AG04450 (cell line): ENCODE data around the gene TRAIP. TPM values are rescaled to one million over a fixed set of nuclear protein-coding genes. Genes with fewer than 3 reads are reported as not detected.

Source experiments
- CTCF ChIA-PET: fragments of 300-600, 350-600 bp; formaldehyde crosslinking; extraction: SDS; loops from one replicate; lab custom pipeline; 2022; ENCODE audit warnings: antibody characterized with exemption, inconsistent platforms; lab: Charles Lee
- POLR2A ChIA-PET: fragments of 350-600 bp; formaldehyde crosslinking; extraction: SDS; loops from one replicate; lab custom pipeline; 2021; ENCODE audit warnings: antibody characterized with exemption, inconsistent platforms; lab: Yijun Ruan, JAX
- DNase-seq: peaks from one replicate; pipeline ENCODE4 v3.0.0-alpha.2; 2011; ENCODE audit warnings: low read depth, low spot score
- H3K27ac ChIP-seq: one replicate; pipeline ENCODE4 v1.5.1; 2012; ENCODE audit warnings: low read depth, low read length, control low read depth
- H3K27me3 ChIP-seq: one replicate; pipeline ENCODE4 v1.6.0; 2012; ENCODE audit warnings: low read length; ENCODE audit not compliant: control insufficient read depth, insufficient read depth
- H3K4me3 ChIP-seq: 2 replicates; pipeline ENCODE4 v1.5.1; 2011; ENCODE audit warnings: mild to moderate bottlenecking, low read depth, low read length, control low read depth
- H3K9me3 ChIP-seq: 2 replicates; pipeline ENCODE4 v1.5.1; 2012; ENCODE audit warnings: low read length; ENCODE audit not compliant: control insufficient read depth, insufficient read depth
- polyA plus RNA-seq: library from polyadenylated mRNA; depleted of rRNA; stranded (reverse); fragments of >200 nt; gene quantifications from 2 replicates; pipeline ENCODE4 v1.2.3, GENCODE V29; 2011
- TF ChIP-seq, protein P1 (sequence below): IDR thresholded peaks from 2 replicates; pipeline ENCODE4 v1.5.1; 2011; ENCODE audit warnings: low read depth, low read length, control low read depth, inconsistent platforms

Gene TRAIP
- polyA plus RNA-seq, 1 experiment = 1.7 TPM

DNA sequence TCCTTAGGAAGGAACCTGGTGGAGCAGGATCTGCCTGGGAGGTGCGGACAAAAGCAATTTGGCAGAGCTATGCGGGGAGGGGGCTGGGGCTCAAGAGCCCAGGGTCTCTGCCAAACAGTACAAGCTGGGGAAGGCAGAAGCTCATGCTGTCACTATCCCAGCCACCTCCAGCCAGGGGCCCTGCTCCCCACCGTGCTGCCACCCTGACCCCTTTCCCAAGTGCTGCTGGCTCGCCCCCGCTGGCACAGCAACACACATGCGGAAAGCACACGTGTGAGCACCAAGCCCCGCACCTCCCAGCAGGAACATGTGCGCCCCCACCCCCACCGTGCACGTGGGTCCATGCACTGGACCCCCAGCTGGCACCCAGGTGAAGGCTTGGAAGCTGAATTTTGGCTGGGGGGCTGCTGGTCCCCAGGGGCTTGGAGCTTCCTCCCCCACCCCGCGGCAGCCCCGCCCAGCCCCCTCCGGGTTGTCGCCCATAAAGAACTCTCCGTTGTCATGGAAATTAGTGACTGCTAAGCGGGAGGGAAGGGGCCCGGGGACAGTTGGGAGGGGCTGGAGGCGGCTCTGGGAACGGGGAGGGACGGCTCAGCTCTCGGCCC lies 12.6 kb upstream of the TRAIP start:
- no peaks in the 10 kb centered on the region; the same call in 1 of the 2 replicates for H3K9me3 ChIP-seq
- POLR2A ChIA-PET = no interaction called here
- H3K4me3 ChIP-seq = no peak overlapping the region
- no peak overlapping the region for H3K27ac ChIP-seq
- TF ChIP-seq, protein P1, sequence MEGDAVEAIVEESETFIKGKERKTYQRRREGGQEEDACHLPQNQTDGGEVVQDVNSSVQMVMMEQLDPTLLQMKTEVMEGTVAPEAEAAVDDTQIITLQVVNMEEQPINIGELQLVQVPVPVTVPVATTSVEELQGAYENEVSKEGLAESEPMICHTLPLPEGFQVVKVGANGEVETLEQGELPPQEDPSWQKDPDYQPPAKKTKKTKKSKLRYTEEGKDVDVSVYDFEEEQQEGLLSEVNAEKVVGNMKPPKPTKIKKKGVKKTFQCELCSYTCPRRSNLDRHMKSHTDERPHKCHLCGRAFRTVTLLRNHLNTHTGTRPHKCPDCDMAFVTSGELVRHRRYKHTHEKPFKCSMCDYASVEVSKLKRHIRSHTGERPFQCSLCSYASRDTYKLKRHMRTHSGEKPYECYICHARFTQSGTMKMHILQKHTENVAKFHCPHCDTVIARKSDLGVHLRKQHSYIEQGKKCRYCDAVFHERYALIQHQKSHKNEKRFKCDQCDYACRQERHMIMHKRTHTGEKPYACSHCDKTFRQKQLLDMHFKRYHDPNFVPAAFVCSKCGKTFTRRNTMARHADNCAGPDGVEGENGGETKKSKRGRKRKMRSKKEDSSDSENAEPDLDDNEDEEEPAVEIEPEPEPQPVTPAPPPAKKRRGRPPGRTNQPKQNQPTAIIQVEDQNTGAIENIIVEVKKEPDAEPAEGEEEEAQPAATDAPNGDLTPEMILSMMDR = no peak
- CTCF ChIA-PET = interaction anchor here (0.5 kb wide), 1 partner anchor 200 kb away, joined by 6 read pairs; no protein-coding TSS in a partner anchor
- peaks cover 67% of the 10 kb centered on the region for H3K27me3 ChIP-seq
- no peak for DNase-seq

DNA sequence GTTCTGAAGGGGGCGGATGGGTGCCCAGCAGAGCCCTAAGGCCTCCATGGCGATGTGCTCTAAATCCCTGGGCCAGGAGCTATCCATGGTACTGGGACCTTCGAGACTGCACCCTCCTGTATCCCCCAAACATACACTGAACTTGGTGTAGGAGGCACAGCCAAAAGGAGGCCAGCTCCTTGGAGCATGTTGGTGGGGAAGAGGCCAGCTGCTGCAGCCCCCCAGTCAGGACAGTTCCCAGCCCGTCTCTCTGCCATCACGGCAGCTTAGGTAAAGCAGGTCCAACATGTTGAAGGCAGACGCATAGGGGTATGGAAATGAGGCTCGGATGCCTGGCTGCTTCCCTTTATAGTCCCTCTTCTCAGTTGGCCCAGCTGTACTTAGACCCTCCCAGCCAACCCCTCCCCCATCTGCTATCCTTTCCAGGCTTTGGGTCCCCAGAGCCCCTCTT lies 11.5 kb upstream of the TRAIP start:
- Histone ChIP-seq H3K4me3 (no peak overlapping the region), H3K27me3 (peaks cover 67% of the 10 kb centered on the region), H3K27ac (no peak overlapping the region), H3K9me3 (no peaks in the 10 kb centered on the region; the same call in 1 of the 2 replicates)
- DNase-seq = no peak
- ChIA-PET CTCF (interaction anchor here (0.6 kb wide), 1 partner anchor 67 kb away, joined by 3 read pairs; no protein-coding TSS in a partner anchor), POLR2A (interaction anchor here (0.5 kb wide), 1 partner anchor 204 kb away, joined by 9 read pairs; no protein-coding TSS in a partner anchor)
- TF ChIP-seq, protein P1 = no peak

DNA sequence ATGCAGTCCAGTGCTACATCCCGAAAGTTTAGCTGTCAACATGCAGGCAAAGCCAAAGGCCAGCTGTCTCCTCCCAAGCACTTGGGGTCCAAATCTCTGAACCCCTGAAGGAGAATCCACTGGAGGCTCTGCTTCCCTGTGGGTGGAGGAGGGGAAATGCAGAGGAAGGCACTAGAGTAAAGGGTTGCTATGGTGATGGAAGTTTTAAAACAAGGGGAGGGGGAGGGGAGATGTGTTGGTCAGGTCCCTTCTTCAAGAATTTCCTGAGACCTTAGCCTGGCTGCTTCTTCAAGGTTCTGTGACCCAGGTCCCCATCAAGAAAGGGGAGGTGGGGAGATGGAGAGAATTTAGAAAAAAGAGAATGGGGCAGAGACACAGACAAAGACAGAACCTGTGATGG lies 11.0 kb upstream of the TRAIP start:
- TF ChIP-seq, protein P1 = no peak
- CTCF ChIA-PET = no interaction called here
- Histone ChIP-seq H3K9me3 (no peaks in the 10 kb centered on the region; the same call in 1 of the 2 replicates), H3K27ac (no peak overlapping the region), H3K4me3 (no peak overlapping the region), H3K27me3 (peaks cover 72% of the 10 kb centered on the region)
- POLR2A ChIA-PET = no interaction called here
- no peak for DNase-seq

DNA sequence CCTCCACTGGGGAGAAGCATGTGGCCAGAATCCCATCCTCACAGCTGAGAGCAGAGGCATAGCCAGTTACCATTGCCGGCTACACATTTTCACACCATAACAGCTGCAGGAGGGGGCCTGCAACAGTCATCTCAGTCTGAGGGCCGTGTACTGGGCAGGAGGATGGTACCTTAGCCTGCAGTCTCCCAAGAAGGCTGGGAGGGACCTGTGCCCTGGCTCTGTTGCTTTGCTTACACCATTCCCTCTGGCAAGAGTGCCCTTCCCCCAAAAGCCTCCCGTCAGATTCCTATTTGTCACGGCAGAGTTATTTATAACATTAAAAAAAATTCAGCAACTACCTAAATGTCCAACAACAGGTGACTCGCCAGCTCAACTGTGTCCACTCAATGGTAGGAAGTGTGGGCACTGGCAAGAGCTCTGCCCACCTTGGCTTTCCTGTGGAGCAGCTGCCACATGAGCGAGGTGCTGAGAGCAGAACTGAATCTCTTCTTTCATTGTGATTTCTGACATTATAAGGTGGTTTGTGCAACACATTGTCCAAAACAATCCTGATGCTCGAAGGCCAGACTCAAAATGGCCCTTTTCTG lies 8.9 kb upstream of the TRAIP start:
- Histone ChIP-seq H3K27ac (no peak overlapping the region), H3K4me3 (no peak overlapping the region), H3K27me3 (peaks cover 59% of the 10 kb centered on the region), H3K9me3 (no peaks in the 10 kb centered on the region; the same call in 1 of the 2 replicates)
- no peak for DNase-seq
- TF ChIP-seq, protein P1 = no peak
- POLR2A ChIA-PET = no interaction called here
- CTCF ChIA-PET = interaction anchor here (0.9 kb wide), 1 partner anchor 26 kb away, joined by 4 read pairs; no protein-coding TSS in a partner anchor

DNA sequence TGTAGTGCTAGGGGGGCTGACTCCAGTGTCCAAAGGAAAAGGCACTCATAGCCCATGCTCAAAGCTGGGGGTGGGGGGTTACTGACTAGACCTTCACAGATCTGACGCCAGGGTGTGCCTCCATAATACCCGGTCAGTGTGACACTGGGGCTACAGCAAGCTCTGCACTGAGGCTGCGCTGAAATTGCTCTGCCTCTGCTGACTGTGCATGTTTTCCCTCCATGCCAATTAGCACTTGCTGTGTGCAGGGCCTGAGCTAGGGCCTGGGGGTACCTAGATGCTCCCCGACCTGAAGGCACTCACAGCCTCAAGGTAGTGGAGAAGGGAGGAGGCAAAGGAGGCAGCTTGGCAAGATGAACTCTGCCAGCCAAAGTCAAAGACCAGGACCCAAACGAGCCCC lies 8.1 kb upstream of the TRAIP start:
- TF ChIP-seq, protein P1 = no peak
- DNase-seq = no peak
- H3K4me3 ChIP-seq = no peak overlapping the region
- no peaks in the 10 kb centered on the region; the same call in 1 of the 2 replicates for H3K9me3 ChIP-seq
- H3K27me3 ChIP-seq = peaks cover 51% of the 10 kb centered on the region
- H3K27ac ChIP-seq = no peak overlapping the region
- ChIA-PET CTCF (interaction anchor here (0.9 kb wide), 1 partner anchor 26 kb away, joined by 4 read pairs; no protein-coding TSS in a partner anchor), POLR2A (no interaction called here)
